Measurements from ENCODE around the gene XPNPEP3.

DNA sequence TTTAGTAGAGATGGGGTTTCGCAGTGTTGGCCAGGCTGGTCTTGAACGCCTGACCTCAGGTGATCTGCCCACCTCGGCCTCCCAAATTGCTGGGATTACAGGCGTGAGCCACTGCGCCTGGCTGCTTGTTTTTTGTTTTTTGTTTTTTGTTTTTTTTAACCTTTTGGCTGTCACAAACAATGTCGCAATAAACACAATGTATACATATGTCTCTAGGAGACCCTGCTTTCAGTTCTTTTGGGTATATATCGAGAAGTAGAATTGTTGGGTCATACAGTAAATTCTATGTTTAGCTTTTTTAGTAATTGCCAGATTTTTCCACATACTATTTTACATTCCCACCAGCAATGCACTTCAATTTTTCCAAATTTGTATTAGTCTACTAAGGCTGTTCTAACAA lies 122.2 kb downstream of the XPNPEP3 start:
- TF ChIP-seq, protein P1, sequence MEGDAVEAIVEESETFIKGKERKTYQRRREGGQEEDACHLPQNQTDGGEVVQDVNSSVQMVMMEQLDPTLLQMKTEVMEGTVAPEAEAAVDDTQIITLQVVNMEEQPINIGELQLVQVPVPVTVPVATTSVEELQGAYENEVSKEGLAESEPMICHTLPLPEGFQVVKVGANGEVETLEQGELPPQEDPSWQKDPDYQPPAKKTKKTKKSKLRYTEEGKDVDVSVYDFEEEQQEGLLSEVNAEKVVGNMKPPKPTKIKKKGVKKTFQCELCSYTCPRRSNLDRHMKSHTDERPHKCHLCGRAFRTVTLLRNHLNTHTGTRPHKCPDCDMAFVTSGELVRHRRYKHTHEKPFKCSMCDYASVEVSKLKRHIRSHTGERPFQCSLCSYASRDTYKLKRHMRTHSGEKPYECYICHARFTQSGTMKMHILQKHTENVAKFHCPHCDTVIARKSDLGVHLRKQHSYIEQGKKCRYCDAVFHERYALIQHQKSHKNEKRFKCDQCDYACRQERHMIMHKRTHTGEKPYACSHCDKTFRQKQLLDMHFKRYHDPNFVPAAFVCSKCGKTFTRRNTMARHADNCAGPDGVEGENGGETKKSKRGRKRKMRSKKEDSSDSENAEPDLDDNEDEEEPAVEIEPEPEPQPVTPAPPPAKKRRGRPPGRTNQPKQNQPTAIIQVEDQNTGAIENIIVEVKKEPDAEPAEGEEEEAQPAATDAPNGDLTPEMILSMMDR (IDR thresholded peaks at IDR 0.05): no peak
- TF ChIP-seq POLR2A (IDR thresholded peaks at IDR 0.05): no peak
